GM18517 (cell line): Measurements from ENCODE around the gene IBA57.

Source experiments
- ATAC-seq: cut with Tn5 transposase; IDR thresholded peaks from one replicate; pipeline ENCODE4 v1.9.1; 2021; ENCODE audit warnings: mild to moderate bottlenecking, moderate library complexity; ENCODE audit not compliant: unreplicated experiment

Gene IBA57

GRCh38 chr1:228144193-228144992, 21.2 kb upstream of the IBA57 start:
- no peak for ATAC-seq

GRCh38 chr1:228144993-228145343, 20.6 kb upstream of the IBA57 start:
- no peak for ATAC-seq

- no peak for ATAC-seq
These were observed 19.9 kb upstream of the IBA57 start for GRCh38 chr1:228145463-228146416.

DNA sequence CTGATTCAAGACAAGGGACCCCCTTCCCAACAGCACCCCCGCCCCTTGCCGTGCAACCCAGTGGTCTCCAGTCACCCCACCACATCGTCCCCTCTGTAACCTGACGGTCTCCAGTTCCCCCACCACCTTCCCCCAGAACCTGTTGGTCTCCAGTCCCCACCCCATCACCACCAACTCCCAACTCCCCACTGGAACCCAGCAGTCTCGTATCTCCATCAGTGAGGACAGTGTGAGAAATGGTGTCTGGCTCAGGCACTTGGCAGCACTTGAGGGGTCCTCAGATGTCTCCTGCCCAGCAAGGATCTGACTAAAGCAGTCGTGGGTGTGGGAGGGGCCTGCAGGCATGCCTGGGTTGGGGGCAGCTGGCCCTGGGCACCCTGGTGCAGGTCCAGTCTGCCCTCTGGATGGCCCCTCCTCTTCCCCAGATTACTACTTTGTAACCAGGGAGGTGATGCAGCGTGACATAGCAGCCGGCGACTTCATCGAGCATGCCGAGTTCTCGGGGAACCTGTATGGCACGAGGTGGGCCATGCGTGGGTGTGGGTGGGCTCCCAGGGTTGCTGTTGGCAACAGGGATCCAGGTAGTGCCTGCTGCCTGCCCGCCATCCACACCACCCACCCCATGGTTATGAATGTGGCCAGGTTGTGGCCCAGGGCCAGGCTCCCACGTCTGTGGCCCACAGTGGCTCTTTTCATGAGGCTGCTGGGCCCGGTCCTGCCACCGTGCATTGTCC, 19.0 kb upstream of the IBA57 start:
- ATAC-seq, result no peak

GRCh38 chr1:228147151-228147693, 18.4 kb upstream of the IBA57 start:
- ATAC-seq, result no peak

GRCh38 chr1:228147768-228148167, 17.8 kb upstream of the IBA57 start:
- ATAC-seq, result no peak

DNA sequence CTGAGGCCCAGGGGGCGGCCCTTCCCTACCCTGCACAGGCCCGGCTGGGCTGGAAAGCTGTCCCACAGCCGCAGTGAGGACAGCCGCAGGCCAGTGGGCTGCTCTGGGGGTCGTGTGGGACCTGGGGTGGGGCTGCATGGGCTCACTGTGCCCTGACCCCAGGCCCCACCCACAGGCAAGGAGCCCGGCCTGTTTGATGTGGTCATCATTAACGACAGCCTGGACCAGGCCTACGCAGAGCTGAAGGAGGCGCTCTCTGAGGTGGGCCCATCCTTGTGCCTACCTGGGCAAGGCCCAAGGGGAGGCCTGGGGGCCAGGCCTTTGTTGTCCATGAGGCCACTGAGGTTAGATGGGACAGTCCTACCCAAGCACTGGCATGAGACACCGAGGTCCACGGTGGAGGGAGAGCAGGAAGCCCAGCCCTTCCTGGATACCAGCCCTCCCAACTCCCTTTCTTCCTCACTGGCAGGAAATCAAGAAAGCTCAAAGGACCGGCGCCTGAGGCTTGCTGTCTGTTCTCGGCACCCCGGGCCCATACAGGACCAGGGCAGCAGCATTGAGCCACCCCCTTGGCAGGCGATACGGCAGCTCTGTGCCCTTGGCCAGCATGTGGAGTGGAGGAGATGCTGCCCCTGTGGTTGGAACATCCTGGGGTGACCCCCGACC, 17.3 kb upstream of the IBA57 start:
- no peak for ATAC-seq

DNA sequence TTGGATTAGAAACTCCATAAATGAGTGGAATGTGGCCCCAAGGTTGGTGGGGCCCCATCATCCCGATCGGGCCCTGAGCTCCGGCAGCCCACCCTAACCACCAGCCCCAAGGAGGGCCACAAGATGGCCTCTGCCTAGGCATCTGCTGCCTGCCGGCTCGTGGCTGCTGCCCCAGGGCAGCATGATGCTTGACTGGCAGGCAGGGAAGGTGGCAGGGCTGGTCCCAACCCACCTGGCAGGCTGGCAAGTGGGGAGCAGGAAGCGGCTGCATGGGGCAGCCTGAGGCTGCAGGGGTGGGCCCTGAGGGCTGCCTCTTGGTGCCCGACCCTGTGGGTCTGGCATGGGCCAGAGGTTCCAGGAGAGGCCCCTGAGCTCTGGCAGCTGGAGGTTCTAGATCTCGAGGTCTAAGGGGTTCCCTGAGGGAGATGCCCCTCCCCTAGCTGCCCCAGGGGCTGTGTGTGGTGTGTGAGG, 16.6 kb upstream of the IBA57 start:
- no peak for ATAC-seq

- ATAC-seq, result no peak
These were observed 16.0 kb upstream of the IBA57 start, which contains the start of gene GJC2 for GRCh38 chr1:228149406-228150119. GJC2 (plus strand) TSS chr1:228149930; CDS start chr1:228157759, 7,829 bp downstream.

GRCh38 chr1:228150120-228150460, 15.5 kb upstream of the IBA57 start:
- ATAC-seq, result no peak

DNA sequence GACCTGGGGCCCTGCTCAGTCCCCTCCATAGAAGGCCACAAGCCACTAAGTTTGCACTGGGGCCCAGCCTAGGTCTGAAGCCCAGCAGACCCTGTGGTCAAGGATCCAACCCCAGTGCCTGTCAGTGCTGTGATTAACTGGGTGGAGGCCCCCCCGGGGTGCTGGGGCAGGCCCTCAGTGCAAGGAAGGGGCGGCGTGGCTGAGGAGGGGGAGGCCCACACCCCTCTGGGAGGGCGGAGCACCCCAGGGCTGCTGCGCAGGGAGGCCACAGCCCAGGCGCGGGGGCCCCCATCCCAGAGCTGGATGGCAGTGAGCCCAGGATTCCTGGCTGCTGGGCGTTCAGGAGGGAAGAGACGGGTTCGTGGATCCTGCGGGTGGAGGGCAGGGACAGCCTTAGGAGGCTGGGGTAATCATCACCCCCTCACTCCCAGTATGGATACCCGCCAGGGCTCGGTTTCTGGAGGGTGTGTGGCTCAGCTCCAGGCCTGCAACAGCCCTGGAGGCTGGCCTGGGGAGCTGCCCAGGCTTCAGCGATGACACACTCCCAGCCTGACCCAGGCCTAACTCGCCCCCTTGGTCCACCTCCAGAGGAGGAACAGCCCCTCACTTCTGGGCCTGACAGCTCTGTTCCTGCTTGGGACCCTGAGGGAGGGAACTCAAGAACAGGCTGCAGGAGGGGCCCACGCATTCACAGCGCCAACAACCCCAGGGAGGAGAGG, 15.0 kb upstream of the IBA57 start:
- ATAC-seq, result no peak

- ATAC-seq, result no peak
These were observed 14.3 kb upstream of the IBA57 start for GRCh38 chr1:228151180-228151925.

DNA sequence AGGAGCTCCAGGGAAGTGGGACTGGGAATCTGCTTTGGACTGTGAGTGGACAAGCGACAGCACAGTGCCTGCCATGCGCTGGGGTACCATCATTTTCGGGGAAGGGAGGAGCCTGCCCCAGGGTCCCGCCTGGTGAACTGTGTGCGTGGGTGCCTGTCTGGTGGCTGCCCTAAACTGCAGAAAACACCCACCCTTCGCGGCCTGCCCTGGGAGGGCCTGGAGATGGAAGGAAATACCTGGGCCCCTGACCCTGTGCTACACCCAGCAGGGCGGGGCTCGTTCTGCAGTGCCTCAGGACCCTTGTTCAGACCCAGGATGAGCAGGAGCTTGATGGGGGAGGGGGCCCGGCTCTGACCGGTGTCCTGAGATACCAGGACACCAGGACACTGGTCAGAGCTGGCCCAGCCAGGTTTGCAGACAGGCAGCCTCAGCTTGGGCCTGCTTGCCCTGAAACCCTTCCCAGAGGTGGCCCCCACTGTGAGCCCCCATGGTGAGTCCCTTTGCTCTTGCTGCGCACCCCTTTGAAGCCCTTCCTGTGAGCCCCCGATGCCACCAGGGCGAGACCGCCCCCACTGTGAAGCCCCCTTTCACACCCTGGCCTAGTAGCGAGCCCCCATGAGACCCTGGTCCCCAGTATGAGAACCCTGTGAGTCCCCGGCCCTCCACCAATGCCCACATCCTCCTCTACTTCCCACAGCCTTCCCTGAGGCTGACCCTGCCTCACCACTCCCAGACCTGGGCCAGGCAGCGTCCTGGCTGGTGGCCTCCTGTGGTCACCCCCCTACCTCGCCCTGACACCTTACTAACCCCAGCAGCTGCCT, 13.3 kb upstream of the IBA57 start:
- ATAC-seq, result no peak

DNA sequence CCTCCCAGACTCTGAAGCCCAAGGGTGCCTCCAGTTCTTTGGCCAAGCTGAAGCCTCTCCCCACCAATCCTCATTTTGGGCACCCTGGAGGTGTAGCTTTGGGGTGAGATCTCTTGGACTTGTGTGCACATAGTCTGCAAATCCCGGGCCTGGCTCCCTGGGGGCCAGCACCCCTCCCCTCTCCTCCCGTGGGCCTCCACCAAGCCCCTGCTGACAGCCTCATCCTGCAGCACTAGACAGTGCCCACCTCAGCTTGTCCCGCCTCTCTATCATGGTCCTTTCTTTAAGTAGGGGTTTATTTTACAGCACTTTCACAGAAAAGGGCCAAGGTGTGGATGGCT, 12.7 kb upstream of the IBA57 start:
- no peak for ATAC-seq

- ATAC-seq, result no peak
These were observed 11.5 kb upstream of the IBA57 start for GRCh38 chr1:228154021-228154669.

DNA sequence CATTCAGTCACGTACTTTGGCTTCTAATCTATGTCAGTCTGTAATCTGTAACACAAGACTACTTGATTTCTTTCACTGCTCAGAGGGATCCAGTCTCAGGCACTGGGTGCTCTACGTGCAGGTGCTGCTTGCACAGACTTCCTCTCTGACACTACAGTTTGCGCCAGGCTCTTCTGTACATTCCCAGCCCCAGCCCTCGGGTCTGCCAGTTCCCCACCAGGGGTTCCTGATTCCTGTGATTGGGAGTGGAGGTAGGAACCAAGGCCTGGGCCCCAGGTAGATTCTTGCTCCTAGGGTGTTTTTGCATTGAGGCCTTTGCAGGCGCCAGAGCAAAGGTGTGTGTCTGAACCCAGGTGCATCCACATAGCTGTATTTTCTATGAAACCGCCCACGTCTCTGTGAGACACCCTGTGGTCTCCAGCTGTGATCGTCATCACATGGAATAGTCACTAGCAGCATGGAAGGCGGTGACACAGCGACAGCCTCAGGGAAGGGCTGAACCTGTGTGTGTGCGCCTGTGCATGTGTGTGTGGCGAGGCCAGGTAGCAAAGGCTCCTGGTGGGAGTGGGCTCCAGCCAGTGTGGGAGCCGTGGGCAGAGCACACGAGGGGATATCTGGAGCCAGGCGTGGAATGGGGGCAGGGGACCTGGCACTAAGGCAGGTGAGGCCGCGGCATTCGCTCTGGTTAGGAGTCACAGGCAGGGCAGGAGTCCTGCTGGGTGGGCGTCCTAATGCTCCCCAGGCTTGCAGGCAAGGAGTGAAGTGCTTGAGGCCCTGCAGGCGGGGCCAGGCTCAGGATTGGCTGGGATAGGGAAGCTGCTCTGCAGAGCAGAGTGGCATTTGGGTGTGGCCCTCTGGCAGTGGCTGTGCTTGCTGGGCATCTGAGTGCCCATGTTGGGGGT, 10.7 kb upstream of the IBA57 start:
- ATAC-seq, result no peak
